Measurements from ENCODE around the gene TBRG4. TPM values are rescaled to one million over a fixed set of nuclear protein-coding genes. Genes with fewer than 3 reads are reported as not detected.

TBRG4 gene
- total RNA-seq, 1 donor from 2014 or later, result 128 TPM

GRCh38 chr7:45086331-45087065 is 25.0 kb downstream of the TBRG4 start:
- Mint-ChIP-seq H3K9me3 (no peaks in the 10 kb centered on the region), H3K4me3 (no peak overlapping the region), H3K27me3 (peaks cover 11% of the 10 kb centered on the region), H3K4me1 (peaks cover 9% of the 10 kb centered on the region), H3K27ac (no peak overlapping the region), H3K36me3 (ENCODE audit: low read depth) (no peaks in the 10 kb centered on the region)
- no peak for ATAC-seq (ENCODE audit: low read depth)
- ChIA-PET POLR2A (no interaction called here), CTCF (no interaction called here)
- TF ChIP-seq, protein P1, sequence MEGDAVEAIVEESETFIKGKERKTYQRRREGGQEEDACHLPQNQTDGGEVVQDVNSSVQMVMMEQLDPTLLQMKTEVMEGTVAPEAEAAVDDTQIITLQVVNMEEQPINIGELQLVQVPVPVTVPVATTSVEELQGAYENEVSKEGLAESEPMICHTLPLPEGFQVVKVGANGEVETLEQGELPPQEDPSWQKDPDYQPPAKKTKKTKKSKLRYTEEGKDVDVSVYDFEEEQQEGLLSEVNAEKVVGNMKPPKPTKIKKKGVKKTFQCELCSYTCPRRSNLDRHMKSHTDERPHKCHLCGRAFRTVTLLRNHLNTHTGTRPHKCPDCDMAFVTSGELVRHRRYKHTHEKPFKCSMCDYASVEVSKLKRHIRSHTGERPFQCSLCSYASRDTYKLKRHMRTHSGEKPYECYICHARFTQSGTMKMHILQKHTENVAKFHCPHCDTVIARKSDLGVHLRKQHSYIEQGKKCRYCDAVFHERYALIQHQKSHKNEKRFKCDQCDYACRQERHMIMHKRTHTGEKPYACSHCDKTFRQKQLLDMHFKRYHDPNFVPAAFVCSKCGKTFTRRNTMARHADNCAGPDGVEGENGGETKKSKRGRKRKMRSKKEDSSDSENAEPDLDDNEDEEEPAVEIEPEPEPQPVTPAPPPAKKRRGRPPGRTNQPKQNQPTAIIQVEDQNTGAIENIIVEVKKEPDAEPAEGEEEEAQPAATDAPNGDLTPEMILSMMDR (IDR thresholded peaks at IDR 0.05), result no peak
- no peak for DNase-seq
- intact Hi-C loops (cut with micrococcal nuclease), result no loop called here

DNA sequence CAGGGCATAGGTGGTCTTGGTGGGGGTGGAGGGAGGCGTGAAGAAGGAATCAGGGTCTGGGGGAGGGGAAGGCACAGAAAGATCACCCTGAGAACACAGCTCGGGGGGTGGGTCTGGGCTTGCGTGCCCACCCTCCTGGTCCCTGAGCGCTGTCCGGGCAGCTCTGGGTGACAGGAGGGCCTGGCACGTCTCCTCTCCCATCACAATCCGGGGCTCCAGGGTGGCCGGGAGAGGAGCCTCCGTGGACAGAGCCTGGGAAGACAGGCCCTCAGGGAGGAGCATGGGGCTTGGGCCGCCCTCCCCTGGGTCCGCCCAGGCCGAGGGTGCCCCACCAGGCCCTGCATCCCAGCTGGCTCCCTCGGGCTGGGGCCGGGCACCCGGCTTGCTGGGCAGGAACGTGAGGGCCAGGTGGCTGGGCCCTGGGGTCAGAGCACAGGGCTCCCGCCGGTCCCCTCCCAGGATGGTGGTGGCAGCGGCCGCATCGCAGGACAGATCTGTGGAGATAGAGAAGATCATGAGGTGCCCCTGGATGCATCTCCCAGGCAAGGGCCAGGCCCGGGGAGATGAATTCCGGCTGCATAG is 25.8 kb downstream of the TBRG4 start:
- intact Hi-C loops (cut with micrococcal nuclease), result no loop called here
- no peak for ATAC-seq (ENCODE audit: low read depth)
- no peaks in the 10 kb centered on the region for H3K9me3 Mint-ChIP-seq
- H3K36me3 Mint-ChIP-seq (ENCODE audit: low read depth), result no peaks in the 10 kb centered on the region
- no peak overlapping the region for H3K4me3 Mint-ChIP-seq
- H3K27ac Mint-ChIP-seq, result no peak overlapping the region
- CTCF ChIA-PET, result no interaction called here
- no peak for DNase-seq
- H3K4me1 Mint-ChIP-seq, result peaks cover 9% of the 10 kb centered on the region
- POLR2A ChIA-PET, result interaction anchor here (1.0 kb wide), 1 partner anchor 84 kb away, joined by 3 read pairs; no protein-coding TSS in a partner anchor
- H3K27me3 Mint-ChIP-seq, result peaks cover 11% of the 10 kb centered on the region
- TF ChIP-seq, protein P1 (IDR thresholded peaks at IDR 0.05), result no peak

- Mint-ChIP-seq H3K9me3 (no peaks in the 10 kb centered on the region), H3K27me3 (peaks cover 9% of the 10 kb centered on the region), H3K36me3 (ENCODE audit: low read depth) (no peaks in the 10 kb centered on the region), H3K4me1 (peaks cover 9% of the 10 kb centered on the region), H3K27ac (no peak overlapping the region), H3K4me3 (no peak overlapping the region)
- DNase-seq (no peak), ATAC-seq (ENCODE audit: low read depth) (no peak)
- TF ChIP-seq, protein P1 (IDR thresholded peaks at IDR 0.05), result no peak
- intact Hi-C loops (cut with micrococcal nuclease), result no loop called here
- ChIA-PET POLR2A (interaction anchor here (1.0 kb wide), 1 partner anchor 83 kb away, joined by 3 read pairs; no protein-coding TSS in a partner anchor), CTCF (no interaction called here)
Observed at GRCh38 chr7:45084901-45085618, 26.4 kb downstream of the TBRG4 start.

- TF ChIP-seq, protein P1 (IDR thresholded peaks at IDR 0.05), result no peak
- Mint-ChIP-seq H3K9me3 (no peaks in the 10 kb centered on the region), H3K27me3 (peaks cover 4% of the 10 kb centered on the region), H3K4me3 (no peak overlapping the region), H3K36me3 (ENCODE audit: low read depth) (no peaks in the 10 kb centered on the region), H3K27ac (no peak overlapping the region), H3K4me1 (peaks cover 5% of the 10 kb centered on the region)
- ChIA-PET CTCF (no interaction called here), POLR2A (no interaction called here)
- intact Hi-C loops (cut with micrococcal nuclease), result no loop called here
- ATAC-seq (ENCODE audit: low read depth) (no peak), DNase-seq (no peak)
Observed at GRCh38 chr7:45084336-45084735, 27.2 kb downstream of the TBRG4 start.

DNA sequence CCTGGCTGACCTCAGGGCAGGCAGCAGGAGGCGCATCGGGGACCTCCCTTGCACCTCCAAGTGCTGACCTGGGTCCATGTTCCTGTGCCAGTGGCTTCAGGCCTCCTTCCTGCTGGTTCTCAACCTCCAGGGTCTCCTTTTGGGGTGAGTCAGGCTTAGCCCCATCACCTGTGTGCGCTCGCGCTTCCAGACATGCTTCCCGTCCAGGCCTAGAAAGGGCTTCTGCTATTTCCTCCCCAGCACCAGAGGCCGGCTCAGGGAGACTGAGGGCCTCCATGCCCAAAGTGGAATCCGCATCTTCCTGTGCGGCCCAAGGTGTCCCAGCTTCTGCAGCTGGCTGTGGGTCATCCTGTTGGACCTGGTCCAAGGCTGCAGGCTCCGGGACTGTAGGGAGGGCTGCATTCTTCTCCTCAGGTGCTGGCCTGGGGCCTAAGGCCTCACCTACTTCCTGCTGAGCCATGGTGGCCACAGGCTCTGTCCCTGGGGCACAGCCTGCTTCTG is 28.6 kb downstream of the TBRG4 start:
- intact Hi-C loops (cut with micrococcal nuclease), result no loop called here
- Mint-ChIP-seq H3K27me3 (peaks cover under 1% of the 10 kb centered on the region), H3K36me3 (ENCODE audit: low read depth) (peaks cover under 1% of the 10 kb centered on the region), H3K9me3 (no peaks in the 10 kb centered on the region), H3K4me3 (no peak overlapping the region), H3K27ac (no peak overlapping the region), H3K4me1 (no peaks in the 10 kb centered on the region)
- ChIA-PET POLR2A (no interaction called here), CTCF (no interaction called here)
- no peak for ATAC-seq (ENCODE audit: low read depth)
- no peak for DNase-seq
- TF ChIP-seq, protein P1 (IDR thresholded peaks at IDR 0.05), result no peak

Measured in activated B cell treated with CpG ODN at 0.5 μM for 24 hours (primary cell).